Activated T-helper 2 cell treated with anti-CD3 and anti-CD28 coated beads, Interferon-gamma antibody, Interleukin-2, Interleukin-4, amounts not matched to agents 10 μg/mL and 5 μg/mL and 100 μg/mL, durations not matched to agents 14 hours and 24 hours and 36 hours (primary cell): ENCODE measurements around the gene BICDL2. TPM values are rescaled to one million over a fixed set of nuclear protein-coding genes. Genes with fewer than 3 reads are reported as not detected.
A peak's percentile ranks its signal among the peaks of the same experiment; 100 is the strongest.

Experiments
- DNase-seq: peaks from one replicate; pipeline ENCODE4 v3.0.0; 2021; ENCODE audit warnings: low spot score
- H3K27ac Mint-ChIP-seq: one replicate; pipeline ENCODE4 v1.8.0; 2021; ENCODE audit warnings: mixed read lengths
- H3K27me3 Mint-ChIP-seq: one replicate; pipeline ENCODE4 v1.8.0; 2021; ENCODE audit warnings: low read depth, mixed read lengths
- H3K36me3 Mint-ChIP-seq: one replicate; pipeline ENCODE4 v1.8.0; 2021; ENCODE audit warnings: low read depth, mixed read lengths
- H3K4me1 Mint-ChIP-seq: one replicate; pipeline ENCODE4 v1.8.0; 2021; ENCODE audit warnings: low read depth, mixed read lengths
- H3K4me3 Mint-ChIP-seq: one replicate; pipeline ENCODE4 v1.8.0; 2021; ENCODE audit warnings: low read depth, mild to moderate bottlenecking, moderate library complexity, mixed read lengths
- H3K9me3 Mint-ChIP-seq: one replicate; pipeline ENCODE4 v1.8.0; 2021; ENCODE audit warnings: mixed read lengths
- intact Hi-C: fragments of 100-400 bp; cut with micrococcal nuclease; formaldehyde crosslinking; loops from one replicate; pipeline ENCODE4 v1.15.1; 2023
- total RNA-seq: library from RNA; stranded (reverse); gene quantifications from 2 replicates; pipeline ENCODE4 v1.2.3, GENCODE V29; 2022

BICDL2 gene
- total RNA-seq, 1 donor from 2014 or later = 0.84 TPM

DNA sequence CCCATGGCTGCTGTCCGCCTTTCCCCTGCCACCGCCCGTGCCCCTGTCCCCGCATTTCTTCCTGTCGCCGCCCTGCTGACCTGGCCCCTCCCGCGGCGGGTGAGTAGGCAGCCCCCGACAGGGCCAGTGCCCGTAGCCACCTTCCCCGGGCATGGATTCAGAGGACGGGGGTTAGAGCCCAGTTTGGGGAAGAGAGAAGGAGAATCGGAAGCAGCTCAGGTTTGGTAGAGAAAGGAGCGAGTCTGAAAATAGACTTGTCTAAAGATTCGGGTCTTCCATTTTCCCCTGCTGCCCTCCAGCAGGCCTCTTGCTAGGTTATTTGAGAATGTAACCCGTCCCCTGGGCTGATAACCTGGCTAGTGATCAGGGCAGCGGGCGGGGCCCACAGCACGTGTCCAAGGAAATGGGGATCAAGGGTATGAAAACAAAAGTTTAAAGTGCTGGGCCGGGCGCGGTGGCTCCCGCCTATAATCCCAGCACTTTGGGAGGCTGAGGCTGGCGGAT is 31.9 kb downstream of the BICDL2 start:
- Mint-ChIP-seq H3K36me3 (no peaks in the 10 kb centered on the region), H3K27me3 (peaks cover 4% of the 10 kb centered on the region), H3K27ac (no peak overlapping the region), H3K9me3 (no peaks in the 10 kb centered on the region), H3K4me3 (peak overlapping the region; percentile 74), H3K4me1 (peaks cover 26% of the 10 kb centered on the region)
- intact Hi-C loops = no loop called here
- no peak for DNase-seq

GRCh38 chr16:3004319-3004718 is 32.4 kb downstream of the BICDL2 start:
- peaks cover 26% of the 10 kb centered on the region for H3K4me1 Mint-ChIP-seq
- H3K36me3 Mint-ChIP-seq = no peaks in the 10 kb centered on the region
- peaks cover 4% of the 10 kb centered on the region for H3K27me3 Mint-ChIP-seq
- no peak overlapping the region for H3K27ac Mint-ChIP-seq
- H3K9me3 Mint-ChIP-seq = no peaks in the 10 kb centered on the region
- no peak overlapping the region for H3K4me3 Mint-ChIP-seq
- intact Hi-C loops = no loop called here
- DNase-seq = no peak

- Mint-ChIP-seq H3K36me3 (no peaks in the 10 kb centered on the region), H3K4me1 (peaks cover 25% of the 10 kb centered on the region), H3K27ac (no peak overlapping the region), H3K27me3 (peaks cover 4% of the 10 kb centered on the region), H3K9me3 (no peaks in the 10 kb centered on the region), H3K4me3 (peak overlapping the region; percentile 71)
- intact Hi-C loops = loop anchor here (1.0 kb wide), 1 partner anchor 17 kb away; the partner anchor contains the start of gene TNFRSF12A
- peak; percentile 99 for DNase-seq
These were observed 33.0 kb downstream of the BICDL2 start for GRCh38 chr16:3003582-3004270.

GRCh38 chr16:3001316-3001715 is 35.4 kb downstream of the BICDL2 start:
- H3K36me3 Mint-ChIP-seq = no peaks in the 10 kb centered on the region
- intact Hi-C loops = no loop called here
- H3K4me1 Mint-ChIP-seq = peaks cover 3% of the 10 kb centered on the region
- H3K27ac Mint-ChIP-seq = no peak overlapping the region
- no peaks in the 10 kb centered on the region for H3K9me3 Mint-ChIP-seq
- H3K4me3 Mint-ChIP-seq = no peak overlapping the region
- H3K27me3 Mint-ChIP-seq = peaks cover 2% of the 10 kb centered on the region
- DNase-seq = no peak

- H3K4me1 Mint-ChIP-seq = peaks cover 3% of the 10 kb centered on the region
- H3K27ac Mint-ChIP-seq = no peak overlapping the region
- peaks cover 2% of the 10 kb centered on the region for H3K27me3 Mint-ChIP-seq
- no peak for DNase-seq
- no peak overlapping the region for H3K4me3 Mint-ChIP-seq
- intact Hi-C loops = no loop called here
- no peaks in the 10 kb centered on the region for H3K9me3 Mint-ChIP-seq
- H3K36me3 Mint-ChIP-seq = no peaks in the 10 kb centered on the region
These were observed 36.2 kb downstream of the BICDL2 start for GRCh38 chr16:3000540-3000939.

GRCh38 chr16:2999929-3000328 is 36.8 kb downstream of the BICDL2 start:
- H3K27me3 Mint-ChIP-seq = peaks cover 2% of the 10 kb centered on the region
- H3K4me3 Mint-ChIP-seq = no peak overlapping the region
- DNase-seq = no peak
- no peaks in the 10 kb centered on the region for H3K36me3 Mint-ChIP-seq
- intact Hi-C loops = no loop called here
- H3K27ac Mint-ChIP-seq = no peak overlapping the region
- H3K4me1 Mint-ChIP-seq = peaks cover 2% of the 10 kb centered on the region
- H3K9me3 Mint-ChIP-seq = no peaks in the 10 kb centered on the region

GRCh38 chr16:2996298-2996697 is 40.4 kb downstream of the BICDL2 start:
- no peaks in the 10 kb centered on the region for H3K27me3 Mint-ChIP-seq
- no peak for DNase-seq
- H3K9me3 Mint-ChIP-seq = no peaks in the 10 kb centered on the region
- no peaks in the 10 kb centered on the region for H3K4me1 Mint-ChIP-seq
- intact Hi-C loops = no loop called here
- H3K27ac Mint-ChIP-seq = no peak overlapping the region
- H3K36me3 Mint-ChIP-seq = no peaks in the 10 kb centered on the region
- no peak overlapping the region for H3K4me3 Mint-ChIP-seq

DNA sequence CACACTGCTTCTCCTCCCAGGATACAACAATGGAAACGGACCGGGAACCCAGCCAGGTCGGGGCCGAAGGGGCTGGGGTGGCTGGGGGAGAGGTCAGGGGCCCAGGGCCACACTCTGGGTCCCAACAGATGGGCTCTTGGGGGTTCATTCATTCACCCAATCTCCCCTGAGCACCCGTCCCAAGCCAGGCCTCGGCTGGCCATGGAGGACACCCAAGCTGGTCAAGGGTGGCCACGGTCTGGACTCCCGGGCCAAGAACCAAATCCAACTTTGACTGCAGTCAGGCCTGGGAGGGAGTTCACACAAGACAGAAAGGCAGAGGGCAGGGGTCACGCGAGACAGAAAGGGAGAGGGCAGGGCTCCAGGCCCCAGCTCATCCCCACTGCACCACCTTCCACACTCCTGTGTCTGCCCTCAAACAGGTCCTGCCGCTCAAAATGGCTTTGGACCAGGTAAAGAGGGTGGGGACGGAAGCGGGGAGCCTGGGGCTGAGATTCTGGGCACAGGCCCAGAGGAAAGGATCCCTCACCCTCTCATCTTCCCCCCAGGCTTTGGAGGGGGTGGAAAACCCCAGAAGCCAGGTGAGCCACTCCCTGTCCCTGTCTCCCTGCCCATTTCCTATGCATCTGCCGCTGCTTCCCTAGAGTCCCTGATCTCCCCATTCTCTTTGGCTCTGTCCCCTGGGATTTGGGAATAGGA is 44.2 kb downstream of the BICDL2 start:
- Mint-ChIP-seq H3K27ac (no peak overlapping the region), H3K4me1 (no peaks in the 10 kb centered on the region), H3K9me3 (no peaks in the 10 kb centered on the region), H3K27me3 (peaks cover 2% of the 10 kb centered on the region), H3K36me3 (no peaks in the 10 kb centered on the region), H3K4me3 (no peak overlapping the region)
- DNase-seq = no peak
- intact Hi-C loops = no loop called here

DNA sequence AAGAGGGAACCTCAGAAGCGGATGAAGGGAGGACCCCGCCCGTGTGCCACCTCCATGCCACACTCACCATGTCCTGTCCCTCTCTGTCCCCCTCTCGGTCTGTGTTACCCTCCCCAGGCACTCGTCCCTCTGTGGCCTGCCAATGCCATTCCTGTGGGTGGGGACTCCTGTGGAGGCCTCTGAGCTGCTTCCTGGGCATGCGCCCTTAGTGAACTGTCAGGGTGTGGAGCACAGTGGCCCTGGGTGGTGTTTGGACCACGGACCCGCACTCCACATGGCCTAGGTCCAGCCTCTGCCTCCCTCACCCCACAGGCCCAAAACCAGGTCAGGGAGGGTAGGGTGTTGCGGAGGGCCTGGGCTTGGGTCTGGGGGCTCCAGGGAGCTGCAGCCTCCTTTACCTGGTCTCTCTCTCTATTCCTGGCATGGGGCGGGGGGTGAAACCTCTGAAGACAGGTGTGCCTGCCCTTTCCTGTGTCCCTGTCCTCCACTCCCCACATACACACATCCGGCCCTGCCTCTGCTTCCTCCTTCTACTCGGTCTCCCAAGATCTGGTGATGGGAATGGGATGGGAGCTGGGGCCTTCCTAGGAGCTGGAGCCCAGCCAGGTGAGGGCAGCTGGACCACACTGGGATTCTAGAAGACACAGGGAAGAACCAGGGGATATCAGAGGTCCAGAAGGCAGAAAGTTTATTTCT is 45.0 kb downstream of the BICDL2 start:
- Mint-ChIP-seq H3K27ac (no peak overlapping the region), H3K4me3 (no peak overlapping the region), H3K27me3 (peaks cover 2% of the 10 kb centered on the region), H3K9me3 (no peaks in the 10 kb centered on the region), H3K4me1 (no peaks in the 10 kb centered on the region), H3K36me3 (no peaks in the 10 kb centered on the region)
- no peak for DNase-seq
- intact Hi-C loops = no loop called here

DNA sequence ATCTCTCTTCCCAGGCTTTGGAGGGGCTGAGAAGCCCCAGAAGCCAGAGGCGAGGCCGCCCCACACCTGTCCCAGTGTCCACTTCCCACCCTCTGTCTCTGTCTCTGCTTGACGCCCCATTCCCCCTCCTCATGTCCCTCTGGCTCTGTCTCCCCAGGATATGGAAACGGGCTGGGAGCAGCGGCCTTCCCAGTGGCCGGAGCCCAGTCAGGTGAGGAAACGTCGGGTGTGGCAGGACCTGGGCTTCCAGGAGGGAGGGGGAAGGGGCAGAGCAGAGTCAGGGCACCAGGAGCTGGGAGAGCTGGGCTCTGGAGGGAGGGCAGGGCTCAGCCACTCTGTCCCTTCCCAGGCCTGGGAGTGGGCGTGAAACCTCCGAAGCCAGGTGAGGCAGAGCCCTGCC is 45.9 kb downstream of the BICDL2 start:
- no peak overlapping the region for H3K27ac Mint-ChIP-seq
- H3K27me3 Mint-ChIP-seq = peaks cover 2% of the 10 kb centered on the region
- DNase-seq = no peak
- no peaks in the 10 kb centered on the region for H3K4me1 Mint-ChIP-seq
- intact Hi-C loops = no loop called here
- H3K36me3 Mint-ChIP-seq = no peaks in the 10 kb centered on the region
- no peaks in the 10 kb centered on the region for H3K9me3 Mint-ChIP-seq
- H3K4me3 Mint-ChIP-seq = no peak overlapping the region

- no peak for DNase-seq
- Mint-ChIP-seq H3K9me3 (no peaks in the 10 kb centered on the region), H3K4me3 (no peak overlapping the region), H3K36me3 (no peaks in the 10 kb centered on the region), H3K4me1 (no peaks in the 10 kb centered on the region), H3K27ac (no peak overlapping the region), H3K27me3 (peaks cover 2% of the 10 kb centered on the region)
- intact Hi-C loops = no loop called here
These were observed 48.1 kb downstream of the BICDL2 start for GRCh38 chr16:2988590-2989099.

DNA sequence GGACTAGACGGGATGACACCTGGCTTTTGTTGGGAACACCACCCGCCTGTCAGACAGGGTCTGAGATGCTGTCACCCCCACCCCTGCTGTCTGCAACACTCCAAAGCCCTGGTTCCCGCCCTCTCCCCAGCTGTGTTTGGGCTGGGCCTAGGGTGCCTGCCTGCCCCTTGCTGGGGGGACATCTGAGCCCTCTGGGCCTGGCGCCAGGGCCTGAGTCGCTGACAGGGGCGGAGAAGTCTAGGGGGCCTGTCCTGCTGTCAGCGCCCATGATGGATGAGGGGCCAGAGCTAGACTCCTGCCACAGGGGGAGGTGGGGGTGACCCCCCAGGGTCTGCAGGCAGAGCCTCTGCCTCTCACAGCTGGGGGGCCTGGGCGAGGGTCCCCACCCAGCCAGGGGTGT is 48.9 kb downstream of the BICDL2 start:
- no peak overlapping the region for H3K4me3 Mint-ChIP-seq
- intact Hi-C loops = no loop called here

GRCh38 chr16:2987286-2987685 is 49.5 kb downstream of the BICDL2 start:
- Mint-ChIP-seq H3K27me3 (peaks cover 2% of the 10 kb centered on the region), H3K4me3 (no peak overlapping the region), H3K36me3 (no peaks in the 10 kb centered on the region), H3K27ac (no peak overlapping the region), H3K9me3 (no peaks in the 10 kb centered on the region), H3K4me1 (peaks cover 1% of the 10 kb centered on the region)
- intact Hi-C loops = no loop called here
- no peak for DNase-seq

More for the DNA sequence above, 48.9 kb downstream of the BICDL2 start:
- H3K27ac Mint-ChIP-seq = no peak overlapping the region
- peaks cover 2% of the 10 kb centered on the region for H3K27me3 Mint-ChIP-seq
- DNase-seq = no peak
- no peaks in the 10 kb centered on the region for H3K9me3 Mint-ChIP-seq
- no peaks in the 10 kb centered on the region for H3K4me1 Mint-ChIP-seq
- no peaks in the 10 kb centered on the region for H3K36me3 Mint-ChIP-seq
